Non-pigmented ciliary epithelial cell (primary cell): Measurements from ENCODE around the gene PCSK6.

ENCODE experiments used
- DNase-seq: peaks from one replicate; pipeline ENCODE4 v3.0.0-alpha.2; 2010; ENCODE audit warnings: low read depth

Gene PCSK6

GRCh38 chr15:101498717-101499480 lies 9.4 kb upstream of the PCSK6 start:
- no peak for DNase-seq

- DNase-seq, result no peak
Observed at GRCh38 chr15:101498076-101498716, 8.7 kb upstream of the PCSK6 start.

GRCh38 chr15:101497484-101498034 lies 8.1 kb upstream of the PCSK6 start:
- DNase-seq, result no peak

- DNase-seq, result no peak
Observed at GRCh38 chr15:101497017-101497416, 7.5 kb upstream of the PCSK6 start.

- no peak for DNase-seq
Observed at GRCh38 chr15:101496198-101496986, 6.9 kb upstream of the PCSK6 start.

- DNase-seq, result no peak
Observed at GRCh38 chr15:101495334-101496197, 6.1 kb upstream of the PCSK6 start.

- no peak for DNase-seq
Observed at GRCh38 chr15:101494251-101494796, 4.8 kb upstream of the PCSK6 start.

GRCh38 chr15:101492766-101493692 lies 3.5 kb upstream of the PCSK6 start:
- no peak for DNase-seq

GRCh38 chr15:101491734-101492640 lies 2.5 kb upstream of the PCSK6 start:
- no peak for DNase-seq

GRCh38 chr15:101490922-101491733 lies 1.6 kb upstream of the PCSK6 start:
- no peak for DNase-seq

GRCh38 chr15:101490408-101490891 lies 943 bp upstream of the PCSK6 start:
- no peak for DNase-seq

- DNase-seq, result no peak
Observed at GRCh38 chr15:101489237-101489598, 289 bp downstream of the PCSK6 start.

- no peak for DNase-seq
Observed at GRCh38 chr15:101488300-101489164, 975 bp downstream of the PCSK6 start.

GRCh38 chr15:101486696-101487459 lies 2.6 kb downstream of the PCSK6 start:
- DNase-seq, result no peak

- DNase-seq, result no peak
Observed at GRCh38 chr15:101483462-101483861, 6.0 kb downstream of the PCSK6 start.
